AML-193 (cell line): ENCODE measurements around the gene THAP11.
"Not testable (repeated sequence)": the region's sequence is repeated elsewhere in the genome, so short reads cannot be mapped to it uniquely, and the experiment has no call there.

Experiments used
- DNase-seq, 2 experiments: peaks; one replicate each; lab custom pipeline; 2025; lab: John Stamatoyannopoulos, UW

THAP11 gene

GRCh38 chr16:67837190-67837589 is 4.9 kb upstream of the THAP11 start:
- DNase-seq = not testable (repeated sequence)

- no peak for DNase-seq
Measured at GRCh38 chr16:67837811-67838210, 4.3 kb upstream of the THAP11 start.

GRCh38 chr16:67841198-67841815 is 813 bp upstream of the THAP11 start:
- no peak for DNase-seq

- peak; percentile 17 to 43 for DNase-seq
Measured at GRCh38 chr16:67842509-67843342, 606 bp downstream of the THAP11 start.

GRCh38 chr16:67843343-67843765 is 1.2 kb downstream of the THAP11 start:
- DNase-seq = no peak

GRCh38 chr16:67844497-67844896 is 2.4 kb downstream of the THAP11 start:
- DNase-seq = no peak

GRCh38 chr16:67845291-67846062 is 3.4 kb downstream of the THAP11 start:
- DNase-seq = no peak

GRCh38 chr16:67846063-67846319 is 3.9 kb downstream of the THAP11 start:
- no peak for DNase-seq

GRCh38 chr16:67846320-67847063 is 4.4 kb downstream of the THAP11 start, which contains the start of gene NUTF2:
TSS of gene NUTF2 (plus strand) at chr16:67846933. CDS start at chr16:67865131, 18,198 bp downstream.
- DNase-seq = peak; percentile 90 to 91

GRCh38 chr16:67847064-67847861 is 5.1 kb downstream of the THAP11 start, which contains the start of gene CENPT:
TSS of gene CENPT (minus strand) at chr16:67847693. CDS start at chr16:67833859, 13,834 bp downstream.
- peak; percentile 44 to 53 for DNase-seq

- no peak for DNase-seq
Measured at GRCh38 chr16:67848118-67848517, 6.0 kb downstream of the THAP11 start.

- no peak for DNase-seq
Measured at GRCh38 chr16:67853670-67854069, 11.6 kb downstream of the THAP11 start.

- no peak for DNase-seq
Measured at GRCh38 chr16:67855789-67856188, 13.7 kb downstream of the THAP11 start.

- DNase-seq = no peak
Measured at GRCh38 chr16:67856927-67857546, 14.9 kb downstream of the THAP11 start.

- no peak for DNase-seq
Measured at GRCh38 chr16:67857547-67858233, 15.6 kb downstream of the THAP11 start.

GRCh38 chr16:67858500-67858899 is 16.4 kb downstream of the THAP11 start:
- no peak for DNase-seq

GRCh38 chr16:67860589-67861398 is 18.7 kb downstream of the THAP11 start:
- DNase-seq = no peak

GRCh38 chr16:67861877-67862276 is 19.8 kb downstream of the THAP11 start:
- DNase-seq = no peak
